GM12874 (cell line): ENCODE data around the gene SLCO2A1.

Source experiments
- CTCF ChIP-seq: IDR thresholded peaks from 2 replicates; pipeline ENCODE4 v1.5.1; 2011; ENCODE audit warnings: low read depth, mild to moderate bottlenecking, control low read depth, low read length, moderate library complexity; ENCODE audit not compliant: insufficient read depth

The SLCO2A1 gene

GRCh38 chr3:133896002-133896761, 133.5 kb downstream of the SLCO2A1 start:
- no peak for TF ChIP-seq CTCF

GRCh38 chr3:133895208-133896001, 134.3 kb downstream of the SLCO2A1 start, which contains the start of gene RAB6B:
Gene RAB6B (minus strand): TSS chr3:133895882. CDS start chr3:133895466, 416 bp downstream.
- no peak for TF ChIP-seq CTCF

- TF ChIP-seq CTCF: no peak
Observed at GRCh38 chr3:133894353-133895207, 135.1 kb downstream of the SLCO2A1 start.

GRCh38 chr3:133893683-133894352, 135.9 kb downstream of the SLCO2A1 start:
- no peak for TF ChIP-seq CTCF

- TF ChIP-seq CTCF: no peak
Observed at GRCh38 chr3:133892541-133893231, 137.0 kb downstream of the SLCO2A1 start.

- TF ChIP-seq CTCF: no peak
Observed at GRCh38 chr3:133891662-133892378, 137.9 kb downstream of the SLCO2A1 start.
